ENCODE data around the gene TAS2R10.
"Not testable (repeated sequence)": the region's sequence is repeated elsewhere in the genome, so short reads cannot be mapped to it uniquely, and the experiment has no call there.

Gene TAS2R10

DNA sequence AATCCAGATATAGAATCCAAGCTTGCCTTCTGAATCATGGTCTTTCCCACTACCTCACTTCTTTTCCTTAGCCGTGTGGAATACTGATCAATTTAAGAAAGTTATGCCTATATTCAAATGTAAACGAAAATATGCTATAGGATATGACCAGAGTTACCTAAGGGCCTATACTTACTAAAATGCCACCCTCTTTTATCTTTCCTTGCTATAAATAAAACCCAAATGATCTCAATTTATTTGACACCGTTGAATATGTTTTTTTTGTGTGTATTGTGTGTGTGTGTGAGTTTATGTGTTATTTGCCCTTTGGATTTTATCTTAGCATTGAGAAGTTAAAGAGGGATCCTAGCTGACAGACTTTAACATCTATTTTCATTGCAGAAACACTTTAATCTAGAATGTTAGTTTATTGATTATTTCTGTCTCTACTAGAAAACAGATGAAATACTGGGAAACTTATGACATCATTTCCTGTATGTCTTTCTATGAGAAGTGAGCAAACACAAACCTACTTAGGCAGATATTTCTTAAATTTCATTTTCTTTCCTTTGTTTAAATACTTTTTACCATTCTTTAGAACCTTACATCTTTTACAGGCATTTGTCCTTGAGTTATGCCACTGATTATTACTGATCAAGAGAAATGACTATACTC is 14.1 kb downstream of the TAS2R10 start:
- no peak overlapping the region for H3K9ac ChIP-seq (ENCODE audit: insufficient read length, low read depth)
- no peaks in the 10 kb centered on the region for H3K4me1 ChIP-seq (ENCODE audit: insufficient read depth, insufficient read length)
- no peak overlapping the region for H3K4me3 ChIP-seq (ENCODE audit: insufficient read length, low read depth)
- no peaks in the 10 kb centered on the region for H3K36me3 ChIP-seq (ENCODE audit: insufficient read depth, insufficient read length, low read length)
- TF ChIP-seq ZNF274 (IDR thresholded peaks at IDR 0.05; ENCODE audit: low read depth, low read length), result no peak
- DNase-seq (ENCODE audit: low read depth, low spot score), result no peak
- H3K27me3 ChIP-seq (ENCODE audit: insufficient read depth, insufficient read length), result no peaks in the 10 kb centered on the region
- H3K9me3 ChIP-seq (ENCODE audit: insufficient read depth, low read length), result no peaks in the 10 kb centered on the region

DNA sequence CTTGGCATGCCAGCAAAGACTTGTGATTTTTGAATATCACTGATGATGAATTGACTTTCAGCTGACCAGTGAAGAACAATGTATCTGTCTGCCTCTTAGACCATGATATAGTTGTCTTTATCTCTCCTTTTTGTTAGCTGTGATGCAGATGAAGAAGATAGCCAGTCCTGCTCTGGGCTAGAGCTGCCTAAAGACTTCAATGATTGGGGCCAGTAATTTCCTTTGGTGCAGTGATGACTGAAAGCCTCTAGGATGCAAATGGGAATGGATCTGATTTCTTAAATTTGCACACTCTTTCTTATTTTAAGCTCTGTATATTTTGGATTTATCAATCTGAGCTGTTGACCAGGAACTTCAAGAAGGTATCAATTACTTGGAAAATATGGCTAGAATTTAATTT is 16.1 kb downstream of the TAS2R10 start, which contains the start of gene TAS2R9:
TAS2R9 (minus strand) TSS at position 101 of the 400 bp plus-strand sequence; CDS start at position 8, 93 bp downstream.
- TF ChIP-seq YY1 (IDR thresholded peaks at IDR 0.05; ENCODE audit: insufficient read depth, insufficient read length) (no peak), SUZ12 (IDR thresholded peaks at IDR 0.05; ENCODE audit: extremely low read depth, insufficient read depth, insufficient read length) (no peak), ZNF274 (IDR thresholded peaks at IDR 0.05; ENCODE audit: low read depth, low read length) (no peak)
- no peaks in the 10 kb centered on the region for H3K4me1 ChIP-seq (ENCODE audit: insufficient read depth, insufficient read length)
- no peak within 1 kb of the TSS for H3K4me3 ChIP-seq (ENCODE audit: insufficient read length, low read depth)
- H3K9me3 ChIP-seq (ENCODE audit: insufficient read depth, low read length), result no peaks in the 10 kb centered on the region
- DNase-seq (ENCODE audit: low read depth, low spot score), result no peak
- no peak within 1 kb of the TSS for H3K9ac ChIP-seq (ENCODE audit: insufficient read length, low read depth)
- H3K27me3 ChIP-seq (ENCODE audit: insufficient read depth, insufficient read length), result no peaks in the 10 kb centered on the region
- no peaks in the 10 kb centered on the region for H3K36me3 ChIP-seq (ENCODE audit: insufficient read depth, insufficient read length, low read length)

DNA sequence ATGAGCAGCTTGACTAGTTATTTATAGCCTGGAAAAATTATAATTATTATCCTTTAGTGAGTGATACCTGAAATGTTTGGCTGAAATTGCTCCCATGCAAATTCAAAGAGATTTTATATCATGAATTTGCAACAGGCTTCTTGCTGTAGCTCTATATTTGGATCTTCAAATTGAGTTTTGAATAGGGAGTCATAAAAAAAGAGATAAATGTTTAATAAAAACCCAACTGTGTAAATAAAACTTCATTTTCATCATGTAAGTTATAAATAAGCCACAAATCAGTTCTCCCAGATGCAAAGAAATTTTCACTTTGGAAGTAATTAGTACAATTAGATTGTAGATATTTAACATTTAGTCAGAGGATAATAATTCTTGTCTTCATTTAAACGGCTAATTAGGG is 19.0 kb downstream of the TAS2R10 start, which contains the start of gene TAS2R8:
TAS2R8 (minus strand) TSS at position 101 of the 400 bp plus-strand sequence. CDS start 306 bp downstream, outside the sequence.
- Histone ChIP-seq H3K4me1 (ENCODE audit: insufficient read depth, insufficient read length) (no peaks in the 10 kb centered on the region), H3K27me3 (ENCODE audit: insufficient read depth, insufficient read length) (no peaks in the 10 kb centered on the region), H3K9me3 (ENCODE audit: insufficient read depth, low read length) (no peaks in the 10 kb centered on the region), H3K36me3 (ENCODE audit: insufficient read depth, insufficient read length, low read length) (no peaks in the 10 kb centered on the region), H3K9ac (ENCODE audit: insufficient read length, low read depth) (no peak within 1 kb of the TSS), H3K4me3 (ENCODE audit: insufficient read length, low read depth) (no peak within 1 kb of the TSS)
- DNase-seq (ENCODE audit: low read depth, low spot score), result no peak
- TF ChIP-seq SUZ12 (IDR thresholded peaks at IDR 0.05; ENCODE audit: extremely low read depth, insufficient read depth, insufficient read length), result no peak
- no peak for TF ChIP-seq YY1 (IDR thresholded peaks at IDR 0.05; ENCODE audit: insufficient read depth, insufficient read length)
- TF ChIP-seq ZNF274 (IDR thresholded peaks at IDR 0.05; ENCODE audit: low read depth, low read length), result no peak

DNA sequence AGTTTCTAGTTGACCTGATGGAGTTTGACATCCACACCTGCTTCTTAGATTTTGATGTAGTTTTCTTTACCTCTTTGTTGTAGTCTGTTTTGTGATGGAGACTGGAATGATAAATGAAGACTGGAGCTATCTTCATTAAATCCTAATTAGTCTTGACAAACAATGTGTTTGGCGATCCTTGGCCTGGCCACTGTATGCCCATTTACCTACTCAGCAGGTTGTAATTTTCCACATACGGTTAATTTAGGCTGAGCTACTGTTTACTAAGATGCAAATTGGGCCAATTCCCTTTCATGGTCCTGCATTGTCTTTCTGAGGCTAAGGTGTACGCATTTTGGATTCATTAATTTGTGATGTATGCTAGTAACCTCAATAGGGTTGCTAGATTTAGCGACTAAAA is 23.6 kb downstream of the TAS2R10 start, which contains the start of gene TAS2R7:
TAS2R7 (minus strand) TSS at position 41 of the 400 bp plus-strand sequence. CDS start 57 bp downstream, outside the sequence.
- no peak for TF ChIP-seq SUZ12 (IDR thresholded peaks at IDR 0.05; ENCODE audit: extremely low read depth, insufficient read depth, insufficient read length)
- TF ChIP-seq ZNF274 (IDR thresholded peaks at IDR 0.05; ENCODE audit: low read depth, low read length), result no peak
- no peak for TF ChIP-seq YY1 (IDR thresholded peaks at IDR 0.05; ENCODE audit: insufficient read depth, insufficient read length)

DNA sequence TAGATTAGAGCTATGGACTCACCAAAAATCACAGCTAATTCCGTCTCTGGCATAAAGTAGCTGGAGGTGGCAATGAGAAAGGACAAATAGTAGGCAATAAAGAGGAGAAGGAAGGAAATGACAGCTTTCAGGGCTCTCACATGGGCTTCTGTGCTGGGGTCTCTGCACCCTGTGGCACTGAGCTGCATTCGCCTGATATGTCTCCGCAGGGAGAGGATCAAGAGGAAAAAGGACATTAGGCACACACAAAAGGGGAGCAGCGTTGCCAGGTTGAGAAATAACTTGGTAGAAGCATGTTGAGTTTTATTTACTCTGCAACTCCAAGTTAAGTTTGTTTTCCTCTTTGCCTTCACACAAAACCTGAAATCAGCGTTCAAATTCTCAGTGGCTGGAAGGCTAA is 24.4 kb downstream of the TAS2R10 start:
- Histone ChIP-seq H3K4me3 (ENCODE audit: insufficient read length, low read depth) (no peak overlapping the region), H3K9me3 (ENCODE audit: insufficient read depth, low read length) (no peaks in the 10 kb centered on the region), H3K9ac (ENCODE audit: insufficient read length, low read depth) (no peak overlapping the region), H3K36me3 (ENCODE audit: insufficient read depth, insufficient read length, low read length) (no peaks in the 10 kb centered on the region), H3K27me3 (ENCODE audit: insufficient read depth, insufficient read length) (no peaks in the 10 kb centered on the region), H3K4me1 (ENCODE audit: insufficient read depth, insufficient read length) (no peaks in the 10 kb centered on the region)
- TF ChIP-seq SUZ12 (IDR thresholded peaks at IDR 0.05; ENCODE audit: extremely low read depth, insufficient read depth, insufficient read length) (no peak), ZNF274 (IDR thresholded peaks at IDR 0.05; ENCODE audit: low read depth, low read length) (no peak), YY1 (IDR thresholded peaks at IDR 0.05; ENCODE audit: insufficient read depth, insufficient read length) (no peak)
- no peak for DNase-seq (ENCODE audit: low read depth, low spot score)

More for the DNA sequence above, 23.6 kb downstream of the TAS2R10 start, which contains the start of gene TAS2R7:
- Histone ChIP-seq H3K9ac (ENCODE audit: insufficient read length, low read depth) (no peak within 1 kb of the TSS), H3K9me3 (ENCODE audit: insufficient read depth, low read length) (no peaks in the 10 kb centered on the region), H3K4me3 (ENCODE audit: insufficient read length, low read depth) (no peak within 1 kb of the TSS), H3K4me1 (ENCODE audit: insufficient read depth, insufficient read length) (no peaks in the 10 kb centered on the region), H3K36me3 (ENCODE audit: insufficient read depth, insufficient read length, low read length) (no peaks in the 10 kb centered on the region), H3K27me3 (ENCODE audit: insufficient read depth, insufficient read length) (no peaks in the 10 kb centered on the region)
- no peak for DNase-seq (ENCODE audit: low read depth, low spot score)

DNA sequence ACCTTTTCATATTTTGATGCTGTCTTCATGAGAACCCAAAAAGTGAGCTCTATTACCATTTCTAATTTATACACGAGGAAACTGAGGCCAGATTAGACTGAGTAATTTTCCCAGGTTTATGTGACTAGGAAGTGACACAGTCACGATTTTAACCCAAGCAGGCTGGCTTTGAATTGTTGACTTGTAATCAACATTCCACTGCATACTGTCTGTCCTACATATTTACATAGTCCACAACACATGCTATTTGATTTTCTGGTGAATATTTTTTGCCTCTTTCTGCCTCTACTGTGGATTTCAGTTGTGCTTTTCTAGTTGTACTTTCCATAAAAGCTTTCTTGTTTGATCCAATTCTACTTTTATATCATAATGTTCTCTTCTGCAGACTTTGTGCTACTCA is 31.9 kb downstream of the TAS2R10 start:
- Histone ChIP-seq H3K4me3 (ENCODE audit: insufficient read length, low read depth) (no peak overlapping the region), H3K4me1 (ENCODE audit: insufficient read depth, insufficient read length) (no peaks in the 10 kb centered on the region), H3K36me3 (ENCODE audit: insufficient read depth, insufficient read length, low read length) (no peaks in the 10 kb centered on the region), H3K9ac (ENCODE audit: insufficient read length, low read depth) (no peak overlapping the region), H3K27me3 (ENCODE audit: insufficient read depth, insufficient read length) (no peaks in the 10 kb centered on the region), H3K9me3 (ENCODE audit: insufficient read depth, low read length) (peaks cover 24% of the 10 kb centered on the region; the same call in 1 of the 2 replicates)
- TF ChIP-seq YY1 (IDR thresholded peaks at IDR 0.05; ENCODE audit: insufficient read depth, insufficient read length), result no peak
- no peak for TF ChIP-seq ZNF274 (IDR thresholded peaks at IDR 0.05; ENCODE audit: low read depth, low read length)
- TF ChIP-seq SUZ12 (IDR thresholded peaks at IDR 0.05; ENCODE audit: extremely low read depth, insufficient read depth, insufficient read length), result no peak
- no peak for DNase-seq (ENCODE audit: low read depth, low spot score)

DNA sequence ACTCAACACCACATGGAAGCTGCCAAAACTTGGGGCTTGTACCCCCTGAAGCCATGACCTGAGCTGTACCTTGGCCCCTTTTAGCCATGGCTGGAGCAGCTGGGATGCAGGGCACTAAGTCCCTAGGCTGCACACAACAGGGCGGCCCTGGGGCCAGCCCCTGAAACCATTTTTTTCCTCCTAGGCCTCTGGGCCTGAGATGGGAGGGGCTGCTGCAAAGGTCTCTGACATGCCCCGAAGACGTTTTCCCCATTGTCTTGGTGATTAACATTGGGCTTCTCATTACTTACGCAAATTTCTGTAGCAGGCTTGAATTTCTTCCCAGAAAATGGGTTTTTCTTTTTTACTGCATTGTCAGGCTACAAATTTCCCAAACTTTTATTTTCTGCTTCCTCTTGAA is 34.4 kb downstream of the TAS2R10 start:
- not testable (repeated sequence) for H3K36me3 ChIP-seq (ENCODE audit: insufficient read depth, insufficient read length, low read length); H3K4me3 ChIP-seq (ENCODE audit: insufficient read length, low read depth); H3K27me3 ChIP-seq (ENCODE audit: insufficient read depth, insufficient read length); H3K9ac ChIP-seq (ENCODE audit: insufficient read length, low read depth); H3K4me1 ChIP-seq (ENCODE audit: insufficient read depth, insufficient read length)
- DNase-seq (ENCODE audit: low read depth, low spot score), result peak; percentile 65
- peaks cover 24% of the 10 kb centered on the region; the same call in 1 of the 2 replicates for H3K9me3 ChIP-seq (ENCODE audit: insufficient read depth, low read length)
